Fibroblast of villous mesenchyme (primary cell): ENCODE results near the gene NUDT13. TPM values are rescaled to one million over a fixed set of nuclear protein-coding genes. Genes with fewer than 3 reads are reported as not detected.
A peak's percentile ranks its signal among the peaks of the same experiment; 100 is the strongest.

Experiments
- DNase-seq: peaks from one replicate; pipeline ENCODE4 v3.0.0-alpha.2; 2010; ENCODE audit warnings: low read depth
- H3K4me3 ChIP-seq: 2 replicates; pipeline ENCODE4 v1.5.1; 2011; ENCODE audit warnings: low read depth, mild to moderate bottlenecking, low read length
- total RNA-seq: library from RNA; depleted of rRNA; stranded (reverse); fragments of >200 nt; gene quantifications from 2 replicates; pipeline ENCODE4 v1.2.3, GENCODE V29; 2012
- TF ChIP-seq, protein P1 (sequence below): IDR thresholded peaks from 2 replicates; pipeline ENCODE4 v1.5.1; 2012; ENCODE audit warnings: low read depth, mild to moderate bottlenecking, low read length; ENCODE audit not compliant: insufficient read depth

NUDT13 gene
- 1.7 and 3.2 TPM in 2 replicates for total RNA-seq

GRCh38 chr10:73110345-73110849, at the start of gene NUDT13:
Gene NUDT13 (plus strand): TSS chr10:73110455. CDS start chr10:73114366, 3,911 bp downstream.
- TF ChIP-seq, protein P1, sequence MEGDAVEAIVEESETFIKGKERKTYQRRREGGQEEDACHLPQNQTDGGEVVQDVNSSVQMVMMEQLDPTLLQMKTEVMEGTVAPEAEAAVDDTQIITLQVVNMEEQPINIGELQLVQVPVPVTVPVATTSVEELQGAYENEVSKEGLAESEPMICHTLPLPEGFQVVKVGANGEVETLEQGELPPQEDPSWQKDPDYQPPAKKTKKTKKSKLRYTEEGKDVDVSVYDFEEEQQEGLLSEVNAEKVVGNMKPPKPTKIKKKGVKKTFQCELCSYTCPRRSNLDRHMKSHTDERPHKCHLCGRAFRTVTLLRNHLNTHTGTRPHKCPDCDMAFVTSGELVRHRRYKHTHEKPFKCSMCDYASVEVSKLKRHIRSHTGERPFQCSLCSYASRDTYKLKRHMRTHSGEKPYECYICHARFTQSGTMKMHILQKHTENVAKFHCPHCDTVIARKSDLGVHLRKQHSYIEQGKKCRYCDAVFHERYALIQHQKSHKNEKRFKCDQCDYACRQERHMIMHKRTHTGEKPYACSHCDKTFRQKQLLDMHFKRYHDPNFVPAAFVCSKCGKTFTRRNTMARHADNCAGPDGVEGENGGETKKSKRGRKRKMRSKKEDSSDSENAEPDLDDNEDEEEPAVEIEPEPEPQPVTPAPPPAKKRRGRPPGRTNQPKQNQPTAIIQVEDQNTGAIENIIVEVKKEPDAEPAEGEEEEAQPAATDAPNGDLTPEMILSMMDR: no peak
- peak; percentile 81 for DNase-seq
- peak within 1 kb of the TSS; percentile 81 for H3K4me3 ChIP-seq

- TF ChIP-seq, protein P1: peak; percentile 42
- DNase-seq: peak; percentile 38
- no peak overlapping the region for H3K4me3 ChIP-seq
These were observed 49.3 kb upstream of the NUDT13 start for GRCh38 chr10:73060738-73061635.

- TF ChIP-seq, protein P1: no peak
- H3K4me3 ChIP-seq: no peak overlapping the region
These were observed 48.5 kb upstream of the NUDT13 start for GRCh38 chr10:73061743-73062142.

GRCh38 chr10:73065441-73065840, 44.8 kb upstream of the NUDT13 start:
- no peak for DNase-seq
- no peak overlapping the region for H3K4me3 ChIP-seq
- TF ChIP-seq, protein P1: no peak

More at GRCh38 chr10:73061743-73062142, 48.5 kb upstream of the NUDT13 start:
- no peak for DNase-seq

DNA sequence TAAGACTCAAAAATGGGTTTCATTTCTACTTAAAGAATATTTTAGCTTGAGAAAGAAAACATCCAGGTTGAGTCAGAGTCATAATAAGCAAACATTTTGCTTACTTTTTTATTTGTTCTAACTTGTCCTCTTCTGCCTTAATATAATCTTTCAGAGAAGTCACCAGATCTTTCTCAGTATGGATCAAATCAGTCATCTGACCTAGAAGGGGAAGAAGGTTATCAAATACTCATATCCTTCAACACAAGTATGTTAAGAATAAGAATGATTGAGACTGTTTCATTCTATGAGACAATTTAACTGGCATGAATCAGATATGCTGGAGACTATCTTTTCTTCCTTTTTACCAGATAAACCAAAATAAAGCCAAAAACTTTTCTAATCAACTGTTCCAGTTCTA, 36.6 kb upstream of the NUDT13 start:
- TF ChIP-seq, protein P1: no peak
- DNase-seq: no peak
- no peak overlapping the region for H3K4me3 ChIP-seq

- TF ChIP-seq, protein P1: no peak
- no peak overlapping the region for H3K4me3 ChIP-seq
- no peak for DNase-seq
These were observed 34.4 kb upstream of the NUDT13 start for GRCh38 chr10:73075829-73076228.
